ENCODE results near the gene HCFC1R1. TPM values are rescaled to one million over a fixed set of nuclear protein-coding genes. Genes with fewer than 3 reads are reported as not detected.

The HCFC1R1 gene
- total and polyA plus RNA-seq, 2 experiments from 2014 or later = 30.2 to 192 TPM

DNA sequence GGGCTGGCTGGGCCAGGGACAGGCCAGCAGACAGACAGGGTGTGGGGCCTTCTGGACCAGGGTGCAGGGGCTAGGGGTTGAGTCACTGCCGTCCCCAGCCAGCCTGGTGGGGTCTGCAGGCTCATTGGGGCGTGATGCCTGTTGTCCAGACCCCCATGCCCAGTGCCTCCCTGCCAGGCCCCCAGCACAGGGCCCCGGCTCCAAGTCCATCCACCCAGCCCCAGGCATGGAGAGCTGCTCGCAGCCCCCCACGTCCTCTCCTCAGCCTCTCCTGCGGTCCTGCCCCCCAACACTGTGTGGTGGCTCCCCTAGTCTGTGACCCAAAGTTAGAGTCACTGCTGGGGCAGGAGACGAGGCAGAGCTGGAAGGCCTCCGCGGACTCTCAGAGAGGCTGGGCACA is 36.5 kb downstream of the HCFC1R1 start (continued):
- TF ChIP-seq, protein P1, sequence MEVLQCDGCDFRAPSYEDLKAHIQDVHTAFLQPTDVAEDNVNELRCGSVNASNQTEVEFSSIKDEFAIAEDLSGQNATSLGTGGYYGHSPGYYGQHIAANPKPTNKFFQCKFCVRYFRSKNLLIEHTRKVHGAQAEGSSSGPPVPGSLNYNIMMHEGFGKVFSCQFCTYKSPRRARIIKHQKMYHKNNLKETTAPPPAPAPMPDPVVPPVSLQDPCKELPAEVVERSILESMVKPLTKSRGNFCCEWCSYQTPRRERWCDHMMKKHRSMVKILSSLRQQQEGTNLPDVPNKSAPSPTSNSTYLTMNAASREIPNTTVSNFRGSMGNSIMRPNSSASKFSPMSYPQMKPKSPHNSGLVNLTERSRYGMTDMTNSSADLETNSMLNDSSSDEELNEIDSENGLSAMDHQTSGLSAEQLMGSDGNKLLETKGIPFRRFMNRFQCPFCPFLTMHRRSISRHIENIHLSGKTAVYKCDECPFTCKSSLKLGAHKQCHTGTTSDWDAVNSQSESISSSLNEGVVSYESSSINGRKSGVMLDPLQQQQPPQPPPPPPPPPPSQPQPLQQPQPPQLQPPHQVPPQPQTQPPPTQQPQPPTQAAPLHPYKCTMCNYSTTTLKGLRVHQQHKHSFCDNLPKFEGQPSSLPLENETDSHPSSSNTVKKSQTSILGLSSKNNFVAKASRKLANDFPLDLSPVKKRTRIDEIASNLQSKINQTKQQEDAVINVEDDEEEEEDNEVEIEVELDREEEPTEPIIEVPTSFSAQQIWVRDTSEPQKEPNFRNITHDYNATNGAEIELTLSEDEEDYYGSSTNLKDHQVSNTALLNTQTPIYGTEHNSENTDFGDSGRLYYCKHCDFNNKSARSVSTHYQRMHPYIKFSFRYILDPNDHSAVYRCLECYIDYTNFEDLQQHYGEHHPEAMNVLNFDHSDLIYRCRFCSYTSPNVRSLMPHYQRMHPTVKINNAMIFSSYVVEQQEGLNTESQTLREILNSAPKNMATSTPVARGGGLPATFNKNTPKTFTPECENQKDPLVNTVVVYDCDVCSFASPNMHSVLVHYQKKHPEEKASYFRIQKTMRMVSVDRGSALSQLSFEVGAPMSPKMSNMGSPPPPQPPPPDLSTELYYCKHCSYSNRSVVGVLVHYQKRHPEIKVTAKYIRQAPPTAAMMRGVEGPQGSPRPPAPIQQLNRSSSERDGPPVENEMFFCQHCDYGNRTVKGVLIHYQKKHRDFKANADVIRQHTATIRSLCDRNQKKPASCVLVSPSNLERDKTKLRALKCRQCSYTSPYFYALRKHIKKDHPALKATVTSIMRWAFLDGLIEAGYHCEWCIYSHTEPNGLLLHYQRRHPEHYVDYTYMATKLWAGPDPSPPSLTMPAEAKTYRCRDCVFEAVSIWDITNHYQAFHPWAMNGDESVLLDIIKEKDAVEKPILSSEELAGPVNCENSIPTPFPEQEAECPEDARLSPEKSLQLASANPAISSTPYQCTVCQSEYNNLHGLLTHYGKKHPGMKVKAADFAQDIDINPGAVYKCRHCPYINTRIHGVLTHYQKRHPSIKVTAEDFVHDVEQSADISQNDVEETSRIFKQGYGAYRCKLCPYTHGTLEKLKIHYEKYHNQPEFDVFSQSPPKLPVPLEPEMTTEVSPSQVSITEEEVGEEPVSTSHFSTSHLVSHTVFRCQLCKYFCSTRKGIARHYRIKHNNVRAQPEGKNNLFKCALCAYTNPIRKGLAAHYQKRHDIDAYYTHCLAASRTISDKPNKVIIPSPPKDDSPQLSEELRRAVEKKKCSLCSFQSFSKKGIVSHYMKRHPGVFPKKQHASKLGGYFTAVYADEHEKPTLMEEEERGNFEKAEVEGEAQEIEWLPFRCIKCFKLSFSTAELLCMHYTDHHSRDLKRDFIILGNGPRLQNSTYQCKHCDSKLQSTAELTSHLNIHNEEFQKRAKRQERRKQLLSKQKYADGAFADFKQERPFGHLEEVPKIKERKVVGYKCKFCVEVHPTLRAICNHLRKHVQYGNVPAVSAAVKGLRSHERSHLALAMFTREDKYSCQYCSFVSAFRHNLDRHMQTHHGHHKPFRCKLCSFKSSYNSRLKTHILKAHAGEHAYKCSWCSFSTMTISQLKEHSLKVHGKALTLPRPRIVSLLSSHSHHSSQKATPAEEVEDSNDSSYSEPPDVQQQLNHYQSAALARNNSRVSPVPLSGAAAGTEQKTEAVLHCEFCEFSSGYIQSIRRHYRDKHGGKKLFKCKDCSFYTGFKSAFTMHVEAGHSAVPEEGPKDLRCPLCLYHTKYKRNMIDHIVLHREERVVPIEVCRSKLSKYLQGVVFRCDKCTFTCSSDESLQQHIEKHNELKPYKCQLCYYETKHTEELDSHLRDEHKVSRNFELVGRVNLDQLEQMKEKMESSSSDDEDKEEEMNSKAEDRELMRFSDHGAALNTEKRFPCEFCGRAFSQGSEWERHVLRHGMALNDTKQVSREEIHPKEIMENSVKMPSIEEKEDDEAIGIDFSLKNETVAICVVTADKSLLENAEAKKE (CRISPR knock-in tag; IDR thresholded peaks at IDR 0.05) = no peak
- TF ChIP-seq NANOG (IDR thresholded peaks at IDR 0.05; ENCODE audit: borderline replicate concordance) = no peak

DNA sequence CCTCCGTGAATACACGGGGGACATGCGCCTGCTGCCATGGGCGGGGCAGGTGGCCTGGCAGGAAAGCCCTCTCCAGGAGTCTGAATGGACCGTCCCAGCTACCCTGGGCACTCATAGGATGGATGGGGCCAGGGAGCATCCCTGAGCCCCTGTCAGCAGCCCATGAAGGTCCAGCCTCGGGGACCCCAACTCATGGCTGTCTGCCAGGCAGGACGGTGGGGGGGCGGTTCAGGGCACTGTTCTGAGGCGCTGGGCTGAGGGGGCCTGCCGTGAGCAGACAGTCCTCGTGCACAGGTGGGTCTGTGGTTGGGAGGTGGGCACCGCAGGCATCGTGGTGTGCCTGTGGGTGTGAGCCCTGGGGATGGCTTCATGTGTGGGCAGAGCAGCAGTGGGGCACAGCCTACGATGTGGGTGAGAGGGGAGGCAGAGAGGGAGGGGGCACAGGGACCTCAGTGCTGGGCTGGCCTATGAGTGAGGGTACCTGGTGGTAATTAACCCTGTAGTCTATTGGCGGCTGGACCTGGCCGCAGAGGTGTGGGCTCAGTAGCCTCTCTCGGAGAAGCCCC is 37.0 kb downstream of the HCFC1R1 start:
- no peaks in the 10 kb centered on the region for H3K36me3 ChIP-seq (ENCODE audit: insufficient read depth)
- no peaks in the 10 kb centered on the region for H3K27me3 ChIP-seq (ENCODE audit: insufficient read depth)
- Mint-ChIP-seq H3K4me1 (peaks cover 39% of the 10 kb centered on the region), H3K36me3 (ENCODE audit: low read depth) (no peaks in the 10 kb centered on the region; the same call in 2 of the 3 replicates), H3K27ac (no peak overlapping the region), H3K9me3 (no peaks in the 10 kb centered on the region; the same call in 2 of the 3 replicates), H3K27me3 (ENCODE audit: insufficient read depth, low read depth, poor library complexity) (peaks cover 9% of the 10 kb centered on the region), H3K4me3 (no peak overlapping the region)
- no peaks in the 10 kb centered on the region for H3K9me2 ChIP-seq (ENCODE audit: insufficient read depth)
- peaks cover 34% of the 10 kb centered on the region for H3K4me1 ChIP-seq (ENCODE audit: insufficient read depth)
- no peaks in the 10 kb centered on the region for H4K20me1 ChIP-seq (replicated peaks; ENCODE audit: insufficient read depth)
- peaks cover 8% of the 10 kb centered on the region; the same call in 1 of the 2 replicates for H3F3A ChIP-seq (replicated peaks; ENCODE audit: low read depth)
- no peak for ATAC-seq
- H3K4me3 ChIP-seq = no peak overlapping the region
- H3K4me2 ChIP-seq = no peak overlapping the region
- no peak overlapping the region for H2AFZ ChIP-seq
- H3K79me2 ChIP-seq (replicated peaks; ENCODE audit: insufficient read depth) = no peaks in the 10 kb centered on the region
- no peak overlapping the region for H3K27ac ChIP-seq (ENCODE audit: low read depth)
- DNase-seq (ENCODE audit: low spot score) = no peak
- TF ChIP-seq, protein P2, sequence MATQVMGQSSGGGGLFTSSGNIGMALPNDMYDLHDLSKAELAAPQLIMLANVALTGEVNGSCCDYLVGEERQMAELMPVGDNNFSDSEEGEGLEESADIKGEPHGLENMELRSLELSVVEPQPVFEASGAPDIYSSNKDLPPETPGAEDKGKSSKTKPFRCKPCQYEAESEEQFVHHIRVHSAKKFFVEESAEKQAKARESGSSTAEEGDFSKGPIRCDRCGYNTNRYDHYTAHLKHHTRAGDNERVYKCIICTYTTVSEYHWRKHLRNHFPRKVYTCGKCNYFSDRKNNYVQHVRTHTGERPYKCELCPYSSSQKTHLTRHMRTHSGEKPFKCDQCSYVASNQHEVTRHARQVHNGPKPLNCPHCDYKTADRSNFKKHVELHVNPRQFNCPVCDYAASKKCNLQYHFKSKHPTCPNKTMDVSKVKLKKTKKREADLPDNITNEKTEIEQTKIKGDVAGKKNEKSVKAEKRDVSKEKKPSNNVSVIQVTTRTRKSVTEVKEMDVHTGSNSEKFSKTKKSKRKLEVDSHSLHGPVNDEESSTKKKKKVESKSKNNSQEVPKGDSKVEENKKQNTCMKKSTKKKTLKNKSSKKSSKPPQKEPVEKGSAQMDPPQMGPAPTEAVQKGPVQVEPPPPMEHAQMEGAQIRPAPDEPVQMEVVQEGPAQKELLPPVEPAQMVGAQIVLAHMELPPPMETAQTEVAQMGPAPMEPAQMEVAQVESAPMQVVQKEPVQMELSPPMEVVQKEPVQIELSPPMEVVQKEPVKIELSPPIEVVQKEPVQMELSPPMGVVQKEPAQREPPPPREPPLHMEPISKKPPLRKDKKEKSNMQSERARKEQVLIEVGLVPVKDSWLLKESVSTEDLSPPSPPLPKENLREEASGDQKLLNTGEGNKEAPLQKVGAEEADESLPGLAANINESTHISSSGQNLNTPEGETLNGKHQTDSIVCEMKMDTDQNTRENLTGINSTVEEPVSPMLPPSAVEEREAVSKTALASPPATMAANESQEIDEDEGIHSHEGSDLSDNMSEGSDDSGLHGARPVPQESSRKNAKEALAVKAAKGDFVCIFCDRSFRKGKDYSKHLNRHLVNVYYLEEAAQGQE (IDR thresholded peaks at IDR 0.05; ENCODE audit: unreplicated experiment) = no peak
- TF ChIP-seq EZH2phosphoT487 (IDR thresholded peaks at IDR 0.05; ENCODE audit: unreplicated experiment) = no peak
- TF ChIP-seq, protein P1 (CRISPR knock-in tag; IDR thresholded peaks at IDR 0.05) = no peak
- no peak for TF ChIP-seq NANOG (IDR thresholded peaks at IDR 0.05; ENCODE audit: borderline replicate concordance)
- TF ChIP-seq JUNB (IDR thresholded peaks at IDR 0.05; ENCODE audit: unreplicated experiment) = no peak

Measured in GM23338 (cell line).